ENCODE measurements around the gene TBCC. TPM values are rescaled to one million over a fixed set of nuclear protein-coding genes. Genes with fewer than 3 reads are reported as not detected.

The TBCC gene
- total RNA-seq (2014; rRNA removed; shearing (Covaris generic)): 34.1 and 38.0 TPM in 2 replicates

GRCh38 chr6:42745640-42746462 is at the start of gene TBCC:
TBCC (minus strand) TSS chr6:42746103; CDS start chr6:42746073, 30 bp downstream.
- Histone ChIP-seq H3K27ac (peak within 1 kb of the TSS; percentile 95), H3K9me3 (replicated peaks) (no peaks in the 10 kb centered on the region), H3K4me1 (peaks cover 7% of the 10 kb centered on the region), H3K4me3 (peak within 1 kb of the TSS; percentile 99), H3K36me3 (0 out of 2 replicates have a peak, but pooled peaks cover 5% of the 10 kb centered on the region), H3K27me3 (no peaks in the 10 kb centered on the region)
- peak; percentile 96 to 99 for DNase-seq

GRCh38 chr6:42795651-42796050 is 49.7 kb upstream of the TBCC start:
- Histone ChIP-seq H3K36me3 (no peaks in the 10 kb centered on the region), H3K4me1 (peaks cover 5% of the 10 kb centered on the region), H3K27me3 (no peaks in the 10 kb centered on the region), H3K9me3 (replicated peaks) (no peaks in the 10 kb centered on the region), H3K27ac (no peak overlapping the region), H3K4me3 (no peak overlapping the region)
- no peak for DNase-seq

- no peak overlapping the region for H3K4me3 ChIP-seq
- no peak overlapping the region for H3K27ac ChIP-seq
- no peaks in the 10 kb centered on the region for H3K36me3 ChIP-seq
- no peaks in the 10 kb centered on the region for H3K4me1 ChIP-seq
- H3K9me3 ChIP-seq (replicated peaks): no peaks in the 10 kb centered on the region
- no peaks in the 10 kb centered on the region for H3K27me3 ChIP-seq
- no peak for DNase-seq
These were observed 45.9 kb upstream of the TBCC start for GRCh38 chr6:42791706-42792320.

- Histone ChIP-seq H3K27ac (no peak overlapping the region), H3K4me3 (no peak overlapping the region)
These were observed 44.8 kb upstream of the TBCC start for GRCh38 chr6:42790549-42791181.

GRCh38 chr6:42788671-42789070 is 42.8 kb upstream of the TBCC start:
- Histone ChIP-seq H3K27ac (no peak overlapping the region), H3K27me3 (no peaks in the 10 kb centered on the region), H3K4me3 (no peak overlapping the region), H3K36me3 (no peaks in the 10 kb centered on the region), H3K9me3 (replicated peaks) (no peaks in the 10 kb centered on the region), H3K4me1 (0 out of 2 replicates have a peak, but pooled peaks cover 4% of the 10 kb centered on the region)
- DNase-seq: no peak

More at GRCh38 chr6:42790549-42791181, 44.8 kb upstream of the TBCC start:
- 0 out of 2 replicates have a peak, but pooled peaks cover 4% of the 10 kb centered on the region for H3K4me1 ChIP-seq
- no peaks in the 10 kb centered on the region for H3K36me3 ChIP-seq
- DNase-seq: no peak
- H3K9me3 ChIP-seq (replicated peaks): no peaks in the 10 kb centered on the region
- no peaks in the 10 kb centered on the region for H3K27me3 ChIP-seq

- H3K4me1 ChIP-seq: 0 out of 2 replicates have a peak, but pooled peaks cover 4% of the 10 kb centered on the region
- H3K27me3 ChIP-seq: no peaks in the 10 kb centered on the region
- H3K4me3 ChIP-seq: no peak overlapping the region
- no peak for DNase-seq
- H3K36me3 ChIP-seq: no peaks in the 10 kb centered on the region
- H3K9me3 ChIP-seq (replicated peaks): no peaks in the 10 kb centered on the region
- H3K27ac ChIP-seq: no peak overlapping the region
These were observed 41.2 kb upstream of the TBCC start for GRCh38 chr6:42787063-42787472.

- no peaks in the 10 kb centered on the region for H3K9me3 ChIP-seq (replicated peaks)
- DNase-seq: no peak
These were observed 40.7 kb upstream of the TBCC start for GRCh38 chr6:42786525-42786985.

GRCh38 chr6:42784717-42785498 is 39.0 kb upstream of the TBCC start:
- Histone ChIP-seq H3K4me3 (peak overlapping the region; percentile 86), H3K27me3 (no peaks in the 10 kb centered on the region), H3K36me3 (no peaks in the 10 kb centered on the region), H3K4me1 (peaks cover 4% of the 10 kb centered on the region; the same call in 1 of the 2 replicates), H3K9me3 (replicated peaks) (no peaks in the 10 kb centered on the region), H3K27ac (no peak overlapping the region)
- DNase-seq: no peak

More at GRCh38 chr6:42786525-42786985, 40.7 kb upstream of the TBCC start:
- Histone ChIP-seq H3K4me1 (0 out of 2 replicates have a peak, but pooled peaks cover 4% of the 10 kb centered on the region), H3K4me3 (no peak overlapping the region), H3K27ac (no peak overlapping the region), H3K27me3 (no peaks in the 10 kb centered on the region), H3K36me3 (no peaks in the 10 kb centered on the region)

GRCh38 chr6:42783876-42784642 is 38.2 kb upstream of the TBCC start:
- no peaks in the 10 kb centered on the region for H3K27me3 ChIP-seq
- H3K36me3 ChIP-seq: no peaks in the 10 kb centered on the region
- H3K27ac ChIP-seq: peak overlapping the region; percentile 97
- H3K4me3 ChIP-seq: peak overlapping the region; percentile 86
- no peak for DNase-seq
- peaks cover 4% of the 10 kb centered on the region; the same call in 1 of the 2 replicates for H3K4me1 ChIP-seq
- no peaks in the 10 kb centered on the region for H3K9me3 ChIP-seq (replicated peaks)

- Histone ChIP-seq H3K9me3 (replicated peaks) (no peaks in the 10 kb centered on the region), H3K27ac (peak overlapping the region; percentile 97), H3K4me3 (peak overlapping the region; percentile 86), H3K27me3 (no peaks in the 10 kb centered on the region), H3K4me1 (peaks cover 4% of the 10 kb centered on the region; the same call in 1 of the 2 replicates), H3K36me3 (no peaks in the 10 kb centered on the region)
- peak; percentile 71 to 84 for DNase-seq
These were observed 37.4 kb upstream of the TBCC start for GRCh38 chr6:42783177-42783875.

- Histone ChIP-seq H3K27ac (peak overlapping the region; percentile 97), H3K27me3 (no peaks in the 10 kb centered on the region), H3K4me3 (peak overlapping the region; percentile 86), H3K36me3 (no peaks in the 10 kb centered on the region), H3K9me3 (replicated peaks) (no peaks in the 10 kb centered on the region), H3K4me1 (peaks cover 4% of the 10 kb centered on the region; the same call in 1 of the 2 replicates)
- peak; percentile 70 to 81 for DNase-seq
These were observed 36.8 kb upstream of the TBCC start for GRCh38 chr6:42782689-42783176.

- peaks cover 4% of the 10 kb centered on the region; the same call in 1 of the 2 replicates for H3K4me1 ChIP-seq
These were observed 36.1 kb upstream of the TBCC start, which contains the start of gene BICRAL for GRCh38 chr6:42781796-42782688. BICRAL (plus strand) TSS chr6:42782052; CDS start chr6:42822023, 39,971 bp downstream.

More at GRCh38 chr6:42781796-42782688, 36.1 kb upstream of the TBCC start, which contains the start of gene BICRAL:
- peak within 1 kb of the TSS; percentile 86 for H3K4me3 ChIP-seq
- H3K27ac ChIP-seq: peak within 1 kb of the TSS; percentile 97
- H3K9me3 ChIP-seq (replicated peaks): no peaks in the 10 kb centered on the region
- no peaks in the 10 kb centered on the region for H3K36me3 ChIP-seq
- peak; percentile 60 to 84 for DNase-seq
- no peaks in the 10 kb centered on the region for H3K27me3 ChIP-seq
